Glutamatergic neuron (in vitro differentiated cells): ENCODE results near the gene ASB3. TPM values are rescaled to one million over a fixed set of nuclear protein-coding genes. Genes with fewer than 3 reads are reported as not detected.

Experiments
- DNase-seq: peaks from one replicate; pipeline ENCODE4 v3.0.0; 2022
- H3K27ac Mint-ChIP-seq: one replicate; pipeline ENCODE4 v1.8.0; 2020; ENCODE audit warnings: mild to moderate bottlenecking, mixed read lengths, inconsistent platforms; ENCODE audit not compliant: unreplicated experiment
- H3K27me3 Mint-ChIP-seq: one replicate; pipeline ENCODE4 v1.8.0; 2020; ENCODE audit warnings: mild to moderate bottlenecking, moderate library complexity, mixed read lengths, inconsistent platforms; ENCODE audit not compliant: unreplicated experiment
- H3K36me3 Mint-ChIP-seq: one replicate; pipeline ENCODE4 v1.8.0; 2020; ENCODE audit warnings: mild to moderate bottlenecking, mixed read lengths, inconsistent platforms; ENCODE audit not compliant: unreplicated experiment
- H3K4me1 Mint-ChIP-seq: one replicate; pipeline ENCODE4 v1.8.0; 2020; ENCODE audit warnings: mild to moderate bottlenecking, low read depth, mixed read lengths, inconsistent platforms; ENCODE audit not compliant: unreplicated experiment
- H3K4me3 Mint-ChIP-seq: one replicate; pipeline ENCODE4 v1.8.0; 2020; ENCODE audit warnings: mild to moderate bottlenecking, mixed read lengths, inconsistent platforms; ENCODE audit not compliant: unreplicated experiment
- H3K9me3 Mint-ChIP-seq: one replicate; pipeline ENCODE4 v1.8.0; 2020; ENCODE audit warnings: mild to moderate bottlenecking, moderate library complexity, mixed read lengths, inconsistent platforms; ENCODE audit not compliant: unreplicated experiment
- CTCF ChIP-seq: fragments of 200-600 bp; sonication (generic); IDR thresholded peaks from one replicate; pipeline ENCODE4 v1.5.0; 2021; ENCODE audit not compliant: partially characterized antibody, unreplicated experiment
- total RNA-seq: library from RNA; stranded (reverse); fragmentation: NEBNext Ultra II Directional; extraction: Animal tissue kit (Norgen Biotek cat#: 25700); gene quantifications from one replicate; pipeline ENCODE4 v1.2.1, GENCODE V29; 2021; ENCODE audit not compliant: unreplicated experiment

ASB3 gene
- total RNA-seq, 1 donor from 2014 or later = 25.3 TPM

GRCh38 chr2:53636109-53636508 is 150.6 kb downstream of the ASB3 start:
- peaks cover 4% of the 10 kb centered on the region for H3K4me1 Mint-ChIP-seq
- TF ChIP-seq CTCF = no peak
- no peaks in the 10 kb centered on the region for H3K36me3 Mint-ChIP-seq
- H3K9me3 Mint-ChIP-seq = no peaks in the 10 kb centered on the region
- H3K4me3 Mint-ChIP-seq = no peak overlapping the region
- H3K27me3 Mint-ChIP-seq = no peaks in the 10 kb centered on the region
- no peak overlapping the region for H3K27ac Mint-ChIP-seq
- no peak for DNase-seq

GRCh38 chr2:53635694-53636093 is 151.1 kb downstream of the ASB3 start:
- H3K4me3 Mint-ChIP-seq = no peak overlapping the region

GRCh38 chr2:53633441-53633840 is 153.3 kb downstream of the ASB3 start:
- no peak overlapping the region for H3K27ac Mint-ChIP-seq
- H3K36me3 Mint-ChIP-seq = no peaks in the 10 kb centered on the region
- H3K4me3 Mint-ChIP-seq = no peak overlapping the region
- no peak for TF ChIP-seq CTCF
- no peaks in the 10 kb centered on the region for H3K27me3 Mint-ChIP-seq
- H3K9me3 Mint-ChIP-seq = no peaks in the 10 kb centered on the region
- no peak for DNase-seq
- peaks cover 4% of the 10 kb centered on the region for H3K4me1 Mint-ChIP-seq

More at GRCh38 chr2:53635694-53636093, 151.1 kb downstream of the ASB3 start:
- no peak for DNase-seq
- H3K27ac Mint-ChIP-seq = no peak overlapping the region
- TF ChIP-seq CTCF = no peak
- H3K4me1 Mint-ChIP-seq = peaks cover 4% of the 10 kb centered on the region
- H3K27me3 Mint-ChIP-seq = no peaks in the 10 kb centered on the region
- H3K36me3 Mint-ChIP-seq = no peaks in the 10 kb centered on the region
- no peaks in the 10 kb centered on the region for H3K9me3 Mint-ChIP-seq

GRCh38 chr2:53632714-53633113 is 154.0 kb downstream of the ASB3 start:
- Mint-ChIP-seq H3K27ac (no peak overlapping the region), H3K36me3 (no peaks in the 10 kb centered on the region), H3K9me3 (no peaks in the 10 kb centered on the region), H3K4me3 (no peak overlapping the region), H3K4me1 (peaks cover 4% of the 10 kb centered on the region), H3K27me3 (no peaks in the 10 kb centered on the region)
- TF ChIP-seq CTCF = no peak
- DNase-seq = no peak

GRCh38 chr2:53632126-53632460 is 154.7 kb downstream of the ASB3 start:
- Mint-ChIP-seq H3K9me3 (no peaks in the 10 kb centered on the region), H3K4me3 (no peak overlapping the region)

More at GRCh38 chr2:53632126-53632460, 154.7 kb downstream of the ASB3 start:
- DNase-seq = no peak
- Mint-ChIP-seq H3K27ac (no peak overlapping the region), H3K36me3 (no peaks in the 10 kb centered on the region), H3K4me1 (peaks cover 4% of the 10 kb centered on the region), H3K27me3 (no peaks in the 10 kb centered on the region)
- no peak for TF ChIP-seq CTCF
